Activated CD8-positive, alpha-beta T cell treated with anti-CD3 and anti-CD28 coated beads for 36 hours (primary cell): ENCODE measurements around the gene LRRTM1. TPM values are rescaled to one million over a fixed set of nuclear protein-coding genes. Genes with fewer than 3 reads are reported as not detected.

ENCODE experiments used
- ATAC-seq: fragments of 200-7000 bp; cut with Tn5 transposase; one replicate; pipeline ENCODE4 v1.10.0; 2021; ENCODE audit warnings: mild to moderate bottlenecking, moderate library complexity
- CTCF ChIA-PET: fragments of 350-600 bp; sonication (Branson Sonifier 250); formaldehyde crosslinking; loops from one replicate; lab custom pipeline; 2021; ENCODE audit warnings: antibody characterized with exemption; lab: Charles Lee
- POLR2A ChIA-PET: fragments of 350-600 bp; sonication (Branson Sonifier 250); formaldehyde crosslinking; loops from one replicate; lab custom pipeline; 2021; ENCODE audit warnings: antibody characterized with exemption; lab: Charles Lee
- DNase-seq: peaks from one replicate; pipeline ENCODE4 v3.0.0-alpha.2; 2020
- H3K27ac Mint-ChIP-seq: one replicate; pipeline ENCODE4 v1.8.0; 2021; ENCODE audit warnings: mild to moderate bottlenecking, mixed read lengths
- H3K27me3 Mint-ChIP-seq: one replicate; pipeline ENCODE4 v1.8.0; 2021; ENCODE audit warnings: mixed read lengths
- H3K36me3 Mint-ChIP-seq: one replicate; pipeline ENCODE4 v1.8.0; 2021; ENCODE audit warnings: low read depth, mixed read lengths
- H3K4me1 Mint-ChIP-seq: one replicate; pipeline ENCODE4 v1.8.0; 2021; ENCODE audit warnings: low read depth, mixed read lengths
- H3K4me3 Mint-ChIP-seq: one replicate; pipeline ENCODE4 v1.8.0; 2021; ENCODE audit warnings: mild to moderate bottlenecking, moderate library complexity, mixed read lengths
- H3K9me3 Mint-ChIP-seq: one replicate; pipeline ENCODE4 v1.8.0; 2021; ENCODE audit warnings: mixed read lengths
- CTCF ChIP-seq: fragments of 200-600 bp; IDR thresholded peaks from one replicate; pipeline ENCODE4 v1.8.0; 2022; ENCODE audit warnings: antibody characterized with exemption, mild to moderate bottlenecking
- intact Hi-C: fragments of 100-400 bp; cut with micrococcal nuclease; formaldehyde crosslinking; loops from one replicate; pipeline ENCODE4 v1.10.0; 2022
- total RNA-seq, 2 experiments: library from RNA; stranded (reverse); gene quantifications; one replicate each; pipeline ENCODE4 v1.2.3, GENCODE V29; 2021

LRRTM1 gene
- total RNA-seq, 2 experiments from 2014 or later = not detected

GRCh38 chr2:80329491-80329890 lies 24.9 kb upstream of the LRRTM1 start:
- POLR2A ChIA-PET = no interaction called here
- DNase-seq (no peak), ATAC-seq (no peak)
- Mint-ChIP-seq H3K4me3 (no peak overlapping the region), H3K36me3 (no peaks in the 10 kb centered on the region), H3K9me3 (no peaks in the 10 kb centered on the region), H3K27ac (no peak overlapping the region), H3K27me3 (peaks cover 3% of the 10 kb centered on the region), H3K4me1 (no peaks in the 10 kb centered on the region)
- intact Hi-C loops = no loop called here
- TF ChIP-seq CTCF = no peak
- CTCF ChIA-PET = no interaction called here

- Mint-ChIP-seq H3K27me3 (peaks cover 3% of the 10 kb centered on the region), H3K4me3 (no peak overlapping the region), H3K36me3 (no peaks in the 10 kb centered on the region), H3K9me3 (no peaks in the 10 kb centered on the region), H3K27ac (no peak overlapping the region), H3K4me1 (no peaks in the 10 kb centered on the region)
- TF ChIP-seq CTCF = no peak
- ChIA-PET CTCF (no interaction called here), POLR2A (interaction anchor here (1.2 kb wide), 1 partner anchor 61 kb away, joined by 3 read pairs; no protein-coding TSS in a partner anchor)
- no peak for DNase-seq
- no peak for ATAC-seq
- intact Hi-C loops = no loop called here
Observed at GRCh38 chr2:80328159-80328571, 23.6 kb upstream of the LRRTM1 start.

- POLR2A ChIA-PET = interaction anchor here (1.2 kb wide), 1 partner anchor 62 kb away, joined by 3 read pairs; no protein-coding TSS in a partner anchor
Observed at GRCh38 chr2:80326861-80327260, 22.3 kb upstream of the LRRTM1 start.

GRCh38 chr2:80326214-80326613 lies 21.7 kb upstream of the LRRTM1 start:
- no peak for DNase-seq
- Mint-ChIP-seq H3K4me3 (no peak overlapping the region), H3K27me3 (peaks cover 8% of the 10 kb centered on the region), H3K9me3 (no peaks in the 10 kb centered on the region), H3K4me1 (no peaks in the 10 kb centered on the region), H3K27ac (no peak overlapping the region), H3K36me3 (no peaks in the 10 kb centered on the region)
- POLR2A ChIA-PET = no interaction called here
- intact Hi-C loops = no loop called here
- no peak for TF ChIP-seq CTCF
- no peak for ATAC-seq
- CTCF ChIA-PET = no interaction called here

More at GRCh38 chr2:80326861-80327260, 22.3 kb upstream of the LRRTM1 start:
- Mint-ChIP-seq H3K9me3 (no peaks in the 10 kb centered on the region), H3K27me3 (peaks cover 7% of the 10 kb centered on the region), H3K36me3 (no peaks in the 10 kb centered on the region), H3K4me1 (no peaks in the 10 kb centered on the region), H3K27ac (no peak overlapping the region), H3K4me3 (no peak overlapping the region)
- no peak for DNase-seq
- CTCF ChIA-PET = no interaction called here
- ATAC-seq = no peak
- intact Hi-C loops = no loop called here
- TF ChIP-seq CTCF = no peak

- DNase-seq (no peak), ATAC-seq (no peak)
- ChIA-PET POLR2A (no interaction called here), CTCF (interaction anchor here (0.9 kb wide), 1 partner anchor 12 kb away, joined by 3 read pairs; no protein-coding TSS in a partner anchor)
- intact Hi-C loops = no loop called here
- Mint-ChIP-seq H3K27ac (no peak overlapping the region), H3K4me1 (no peaks in the 10 kb centered on the region), H3K4me3 (no peak overlapping the region), H3K27me3 (peaks cover 10% of the 10 kb centered on the region), H3K9me3 (no peaks in the 10 kb centered on the region), H3K36me3 (no peaks in the 10 kb centered on the region)
- no peak for TF ChIP-seq CTCF
Observed at GRCh38 chr2:80324525-80324924, 20.0 kb upstream of the LRRTM1 start.
